ENCODE measurements around the gene B3GNT3.

- no peak for TF ChIP-seq POLR2AphosphoS5 (IDR thresholded peaks at IDR 0.05)
- TF ChIP-seq POLR2A (IDR thresholded peaks at IDR 0.05), result no peak
- TF ChIP-seq, protein P1, sequence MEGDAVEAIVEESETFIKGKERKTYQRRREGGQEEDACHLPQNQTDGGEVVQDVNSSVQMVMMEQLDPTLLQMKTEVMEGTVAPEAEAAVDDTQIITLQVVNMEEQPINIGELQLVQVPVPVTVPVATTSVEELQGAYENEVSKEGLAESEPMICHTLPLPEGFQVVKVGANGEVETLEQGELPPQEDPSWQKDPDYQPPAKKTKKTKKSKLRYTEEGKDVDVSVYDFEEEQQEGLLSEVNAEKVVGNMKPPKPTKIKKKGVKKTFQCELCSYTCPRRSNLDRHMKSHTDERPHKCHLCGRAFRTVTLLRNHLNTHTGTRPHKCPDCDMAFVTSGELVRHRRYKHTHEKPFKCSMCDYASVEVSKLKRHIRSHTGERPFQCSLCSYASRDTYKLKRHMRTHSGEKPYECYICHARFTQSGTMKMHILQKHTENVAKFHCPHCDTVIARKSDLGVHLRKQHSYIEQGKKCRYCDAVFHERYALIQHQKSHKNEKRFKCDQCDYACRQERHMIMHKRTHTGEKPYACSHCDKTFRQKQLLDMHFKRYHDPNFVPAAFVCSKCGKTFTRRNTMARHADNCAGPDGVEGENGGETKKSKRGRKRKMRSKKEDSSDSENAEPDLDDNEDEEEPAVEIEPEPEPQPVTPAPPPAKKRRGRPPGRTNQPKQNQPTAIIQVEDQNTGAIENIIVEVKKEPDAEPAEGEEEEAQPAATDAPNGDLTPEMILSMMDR (IDR thresholded peaks at IDR 0.05), result no peak
These were observed 30.6 kb upstream of the B3GNT3 start for GRCh38 chr19:17764348-17764747.
